ES-I3 (cell line): ENCODE data around the gene PPEF2.
"Not testable (repeated sequence)": the region's sequence is repeated elsewhere in the genome, so short reads cannot be mapped to it uniquely, and the experiment has no call there.

Source experiments
- H3K36me3 ChIP-seq: 2 replicates; pipeline ENCODE4 v1.6.1; 2013; ENCODE audit warnings: mild to moderate bottlenecking, low read length, control low read depth, moderate library complexity; ENCODE audit not compliant: insufficient read depth
- H3K4me1 ChIP-seq: 2 replicates; pipeline ENCODE4 v1.6.1; 2013; ENCODE audit warnings: mild to moderate bottlenecking, control low read depth, low read length; ENCODE audit not compliant: insufficient read depth
- H3K9ac ChIP-seq: 2 replicates; pipeline ENCODE4 v1.6.1; 2013; ENCODE audit warnings: low read depth, mild to moderate bottlenecking, low read length, moderate library complexity
- H3K9me3 ChIP-seq: 2 replicates; pipeline ENCODE4 v1.6.1; 2013; ENCODE audit warnings: mild to moderate bottlenecking, low read length, moderate library complexity; ENCODE audit not compliant: control insufficient read depth, insufficient read depth

The PPEF2 gene

DNA sequence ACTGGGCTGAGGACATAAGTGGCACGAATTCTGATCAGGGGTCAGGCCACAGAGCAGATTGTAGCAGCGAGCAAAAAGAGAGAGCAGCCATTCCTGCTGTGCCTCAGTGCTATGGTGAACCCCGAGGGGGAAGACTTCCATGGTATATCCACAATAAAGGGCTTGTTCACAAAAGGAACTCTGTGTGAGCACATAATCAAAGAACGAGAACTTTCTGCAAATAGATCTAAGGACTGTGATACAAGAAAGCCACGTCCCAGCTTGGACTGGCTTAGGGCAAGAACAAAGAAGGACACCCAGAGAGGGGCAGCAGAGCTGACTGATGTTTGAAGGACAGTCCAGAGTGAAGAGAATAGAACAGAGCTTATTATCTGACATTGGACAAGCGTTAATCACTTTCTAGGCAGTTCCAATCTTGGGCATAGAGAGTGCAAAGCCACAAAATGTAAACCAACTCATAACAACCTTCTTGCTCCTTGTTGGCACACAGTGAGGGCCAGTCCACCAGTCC, 24.0 kb downstream of the PPEF2 start:
- H3K4me1 ChIP-seq: peaks cover 6% of the 10 kb centered on the region; the same call in 1 of the 2 replicates
- H3K9ac ChIP-seq: no peak overlapping the region
- H3K36me3 ChIP-seq: no peaks in the 10 kb centered on the region
- no peaks in the 10 kb centered on the region for H3K9me3 ChIP-seq

DNA sequence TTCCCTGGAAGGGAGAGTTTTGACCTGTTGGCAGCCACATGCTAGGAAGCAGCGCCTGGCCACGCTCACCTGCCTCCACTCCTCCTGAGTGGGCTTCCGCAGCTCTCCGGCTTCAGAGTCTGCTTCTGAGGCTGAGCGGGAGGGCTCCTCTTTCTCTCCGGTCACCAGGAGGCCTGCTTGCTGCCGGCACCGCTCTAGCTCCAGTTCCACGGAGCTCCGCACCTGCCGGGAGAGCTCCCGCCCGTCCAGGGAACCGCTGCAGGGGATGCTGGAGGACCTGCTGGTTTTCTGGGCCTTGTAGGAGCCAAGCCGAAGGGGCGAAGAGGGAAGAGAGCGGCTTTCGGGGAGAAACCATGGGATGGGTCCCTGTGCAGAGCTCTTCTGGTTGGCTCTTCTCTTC, 26.0 kb downstream of the PPEF2 start:
- H3K4me1 ChIP-seq: peaks cover 6% of the 10 kb centered on the region; the same call in 1 of the 2 replicates
- no peak overlapping the region for H3K9ac ChIP-seq
- no peaks in the 10 kb centered on the region for H3K9me3 ChIP-seq
- no peaks in the 10 kb centered on the region for H3K36me3 ChIP-seq

DNA sequence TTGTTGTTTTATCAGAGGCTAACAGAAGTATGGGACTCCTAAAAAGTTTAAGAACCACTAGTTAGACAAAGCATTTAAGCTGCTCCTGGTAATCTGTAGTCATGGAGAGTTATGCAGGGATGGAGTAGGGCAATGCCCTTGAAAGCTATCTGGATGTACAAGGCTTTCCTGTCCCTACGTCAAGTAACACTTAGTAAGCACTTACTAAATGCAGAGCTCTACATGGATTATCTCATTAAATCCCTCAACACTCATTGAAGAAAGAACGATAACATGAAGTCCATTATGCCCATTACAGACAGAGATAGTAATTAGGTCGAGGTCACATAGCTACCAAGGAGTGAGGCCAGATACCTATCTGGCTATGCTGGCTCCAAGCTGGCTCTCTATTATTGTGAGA, 33.2 kb downstream of the PPEF2 start:
- Histone ChIP-seq H3K9me3 (no peaks in the 10 kb centered on the region), H3K4me1 (no peaks in the 10 kb centered on the region), H3K9ac (no peak overlapping the region), H3K36me3 (no peaks in the 10 kb centered on the region)

DNA sequence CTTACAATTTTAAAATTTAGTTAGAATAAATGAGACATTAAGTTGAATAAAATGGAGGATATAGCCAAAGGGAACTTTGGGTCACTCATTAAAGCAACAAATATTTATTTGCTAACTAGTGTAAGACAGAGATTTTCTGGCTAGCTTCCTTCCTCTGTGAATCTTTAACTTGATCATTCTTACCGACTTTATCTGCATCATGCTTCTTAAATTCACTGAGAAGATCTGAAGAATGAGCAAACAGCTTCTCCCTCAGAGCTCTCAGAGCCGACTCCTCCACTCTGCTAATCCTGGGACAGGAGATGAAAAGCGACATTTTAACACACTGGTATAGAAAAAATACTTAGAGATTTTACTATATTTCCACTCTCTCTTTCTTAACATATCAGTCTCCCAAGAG, 35.1 kb downstream of the PPEF2 start:
- H3K4me1 ChIP-seq: no peaks in the 10 kb centered on the region
- H3K9me3 ChIP-seq: no peaks in the 10 kb centered on the region
- H3K36me3 ChIP-seq: no peaks in the 10 kb centered on the region
- H3K9ac ChIP-seq: no peak overlapping the region

DNA sequence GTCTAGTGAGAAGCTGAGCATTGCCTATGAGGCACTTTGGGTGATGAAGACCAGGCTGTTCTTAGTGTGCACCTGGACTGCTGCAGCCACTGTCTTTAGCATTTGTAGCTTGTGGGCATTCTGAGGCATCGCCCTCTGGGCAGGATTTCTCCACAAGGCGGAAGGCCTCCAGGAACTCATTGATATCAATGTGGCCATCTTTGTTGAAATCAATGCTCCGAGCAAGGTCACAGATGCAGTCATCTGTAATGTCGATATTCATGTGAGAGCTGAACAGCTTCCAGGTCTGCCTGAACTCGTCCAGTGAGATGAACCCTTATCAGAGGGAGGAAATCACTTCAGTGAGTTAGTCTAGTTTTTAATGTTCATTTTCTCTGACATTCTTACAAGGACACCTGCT, 41.6 kb downstream of the PPEF2 start:
- Histone ChIP-seq H3K9ac (no peak overlapping the region), H3K9me3 (peaks cover 5% of the 10 kb centered on the region; the same call in 1 of the 2 replicates), H3K36me3 (no peaks in the 10 kb centered on the region), H3K4me1 (no peaks in the 10 kb centered on the region)

DNA sequence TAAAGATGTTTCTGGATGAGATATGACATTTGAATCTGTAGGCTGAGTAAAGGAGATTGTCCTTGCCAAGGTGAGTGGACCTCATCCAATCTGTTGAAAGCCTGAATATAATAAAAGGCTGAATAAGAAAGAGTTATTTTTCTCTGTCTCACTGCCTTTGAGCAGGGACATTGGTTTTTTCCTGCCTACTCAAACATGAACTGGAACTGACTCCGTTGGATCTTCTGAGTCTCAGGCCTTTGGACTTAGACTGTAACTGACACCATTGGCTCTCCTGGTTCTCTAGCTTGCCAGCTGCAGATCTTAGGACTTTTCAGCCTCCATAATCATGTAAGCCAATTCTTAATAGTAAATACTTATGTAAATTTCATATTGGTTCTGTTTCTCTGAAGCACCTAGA, 43.5 kb downstream of the PPEF2 start:
- Histone ChIP-seq H3K9me3 (peaks cover 5% of the 10 kb centered on the region; the same call in 1 of the 2 replicates), H3K9ac (no peak overlapping the region), H3K36me3 (no peaks in the 10 kb centered on the region), H3K4me1 (no peaks in the 10 kb centered on the region)

DNA sequence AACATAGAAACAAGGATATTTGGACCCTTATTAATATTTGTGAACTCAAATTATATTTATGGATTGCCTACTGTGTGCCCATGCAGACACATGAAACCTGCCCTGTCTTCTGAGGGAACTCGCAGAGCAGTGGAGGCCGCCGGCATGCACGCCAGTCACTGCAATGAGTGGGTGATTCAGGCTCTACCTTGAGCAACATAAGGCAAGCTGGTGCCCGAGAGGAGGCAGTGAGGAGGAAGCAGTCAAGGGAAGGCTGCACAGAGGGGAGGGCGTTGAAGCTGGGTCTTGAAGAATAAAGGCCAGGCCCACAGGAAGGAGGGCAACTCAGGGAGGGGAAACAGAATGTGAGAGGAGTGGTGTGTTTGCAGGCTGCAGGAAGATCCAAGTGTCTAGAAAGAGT, 52.8 kb downstream of the PPEF2 start:
- Histone ChIP-seq H3K9ac (no peak overlapping the region), H3K4me1 (peaks cover 20% of the 10 kb centered on the region; the same call in 1 of the 2 replicates), H3K36me3 (no peaks in the 10 kb centered on the region), H3K9me3 (no peaks in the 10 kb centered on the region)

DNA sequence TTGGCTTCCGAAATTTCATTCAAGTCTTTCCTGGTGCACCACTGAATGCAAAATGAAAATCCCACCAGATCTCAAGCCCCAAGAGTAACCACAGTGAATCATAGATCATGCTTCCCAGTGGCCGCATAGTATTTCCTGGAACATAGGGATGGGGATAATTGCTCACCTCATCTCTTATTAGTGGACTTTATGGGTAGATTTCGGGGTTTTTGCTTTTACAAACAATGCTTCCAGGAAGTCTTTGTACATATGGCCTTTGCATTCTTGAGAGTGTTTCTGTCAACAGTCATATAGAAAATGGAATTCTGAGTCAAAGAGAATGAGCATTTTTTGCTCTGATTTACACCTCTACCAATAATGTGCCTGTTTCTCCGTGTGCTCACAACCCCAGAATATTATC, 53.4 kb downstream of the PPEF2 start:
- no peaks in the 10 kb centered on the region for H3K9me3 ChIP-seq
- H3K36me3 ChIP-seq: no peaks in the 10 kb centered on the region
- H3K4me1 ChIP-seq: peaks cover 20% of the 10 kb centered on the region; the same call in 1 of the 2 replicates
- no peak overlapping the region for H3K9ac ChIP-seq

DNA sequence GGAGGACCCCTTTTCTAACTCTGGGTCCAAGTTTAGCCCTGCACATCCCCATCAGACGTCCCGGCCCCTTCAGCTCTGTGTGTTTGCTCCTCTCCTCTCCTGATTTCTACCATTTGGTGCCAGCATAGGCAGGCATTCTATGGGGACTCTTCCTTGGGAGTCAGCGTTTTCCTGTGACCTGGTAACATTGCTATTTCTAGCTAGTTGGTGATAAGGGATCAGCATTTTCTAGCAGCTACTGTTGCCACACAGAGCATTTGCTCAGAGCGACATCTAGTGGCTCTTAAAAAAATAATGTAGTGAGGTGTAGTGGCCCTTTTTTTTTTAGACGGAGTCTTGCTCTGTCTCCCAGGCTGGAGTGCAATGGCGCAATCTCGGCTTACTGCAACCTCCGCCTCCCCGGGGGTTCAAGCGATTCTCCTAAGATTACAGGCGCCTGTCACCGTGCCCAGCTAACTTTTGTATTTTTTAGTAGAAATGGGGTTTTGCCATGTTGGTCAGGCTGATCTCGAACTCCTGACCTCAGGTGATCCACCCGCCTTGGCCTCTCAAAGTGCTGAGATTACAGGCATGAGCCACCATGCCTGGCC, 54.0 kb downstream of the PPEF2 start:
- H3K9ac ChIP-seq, H3K36me3 ChIP-seq, H3K9me3 ChIP-seq: not testable (repeated sequence)
- peaks cover 20% of the 10 kb centered on the region; the same call in 1 of the 2 replicates for H3K4me1 ChIP-seq

DNA sequence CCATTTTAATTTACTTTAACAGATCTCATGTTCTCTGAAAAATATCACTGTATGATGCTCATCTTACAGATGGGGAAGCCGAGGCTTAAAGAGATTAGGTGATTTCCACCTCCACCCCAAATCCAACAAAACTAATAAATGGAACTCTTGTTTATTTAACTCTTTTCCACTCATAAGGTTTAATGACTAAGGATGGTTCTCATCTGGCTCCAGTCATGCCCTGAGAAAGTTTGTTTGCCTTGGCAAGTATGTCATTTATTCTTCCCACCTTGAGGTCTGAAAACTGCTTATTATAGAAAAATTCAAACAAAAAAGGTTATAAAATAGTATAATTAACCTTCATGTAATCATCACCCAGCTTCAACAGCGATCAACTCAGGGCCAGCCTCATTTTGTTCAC, 56.3 kb downstream of the PPEF2 start:
- H3K36me3 ChIP-seq: no peaks in the 10 kb centered on the region
- no peak overlapping the region for H3K9ac ChIP-seq

DNA sequence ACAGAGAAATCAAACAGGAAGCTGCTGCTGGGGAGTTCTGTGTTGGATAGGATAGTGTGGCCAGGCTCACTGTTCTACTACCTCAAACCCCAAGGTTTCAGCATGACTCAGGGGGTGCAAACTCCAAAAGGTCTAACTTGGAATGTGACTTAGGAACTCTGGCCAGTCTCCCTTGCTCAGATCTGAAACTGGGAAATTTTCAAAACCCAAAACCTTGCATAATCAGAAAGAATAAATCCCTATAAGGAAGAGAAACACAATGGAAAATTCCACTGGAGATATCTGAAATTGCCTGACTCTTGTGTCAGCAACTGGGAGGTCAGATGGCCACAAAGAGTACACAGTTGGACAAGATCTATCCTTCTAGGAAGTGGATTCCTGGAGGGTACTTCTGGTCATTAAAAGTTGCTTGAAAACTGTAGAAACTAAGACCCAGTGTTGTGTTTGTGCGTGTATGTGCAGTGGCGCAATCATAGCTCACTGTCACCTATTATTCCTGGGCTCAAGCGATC, 58.0 kb downstream of the PPEF2 start:
- H3K4me1 ChIP-seq: peaks cover 20% of the 10 kb centered on the region
- H3K9ac ChIP-seq: no peak overlapping the region
- no peaks in the 10 kb centered on the region for H3K9me3 ChIP-seq
- H3K36me3 ChIP-seq: no peaks in the 10 kb centered on the region

More for the DNA sequence above, 56.3 kb downstream of the PPEF2 start:
- Histone ChIP-seq H3K4me1 (peaks cover 25% of the 10 kb centered on the region), H3K9me3 (no peaks in the 10 kb centered on the region)

DNA sequence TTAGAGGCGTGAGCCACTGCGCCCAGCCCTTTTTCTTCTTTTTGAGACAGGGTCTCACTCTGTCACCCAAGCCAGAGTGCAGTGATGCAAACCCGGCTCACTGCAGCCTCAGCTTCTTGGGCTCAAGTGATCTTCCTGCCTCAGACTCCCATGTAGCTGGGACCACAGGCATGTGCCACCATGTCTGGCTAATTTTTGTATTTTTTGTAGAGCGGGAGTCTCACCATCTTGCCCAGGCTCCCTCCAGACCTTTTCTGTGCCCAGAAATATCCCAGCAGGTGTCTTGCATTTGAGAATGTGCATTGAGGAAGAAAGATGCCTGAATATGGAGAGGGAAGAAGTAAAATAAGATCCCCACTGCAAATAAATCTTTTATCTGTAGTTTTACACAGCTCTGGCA, 58.7 kb downstream of the PPEF2 start:
- H3K9ac ChIP-seq: no peak overlapping the region
- H3K4me1 ChIP-seq: peaks cover 15% of the 10 kb centered on the region
- no peaks in the 10 kb centered on the region for H3K36me3 ChIP-seq

DNA sequence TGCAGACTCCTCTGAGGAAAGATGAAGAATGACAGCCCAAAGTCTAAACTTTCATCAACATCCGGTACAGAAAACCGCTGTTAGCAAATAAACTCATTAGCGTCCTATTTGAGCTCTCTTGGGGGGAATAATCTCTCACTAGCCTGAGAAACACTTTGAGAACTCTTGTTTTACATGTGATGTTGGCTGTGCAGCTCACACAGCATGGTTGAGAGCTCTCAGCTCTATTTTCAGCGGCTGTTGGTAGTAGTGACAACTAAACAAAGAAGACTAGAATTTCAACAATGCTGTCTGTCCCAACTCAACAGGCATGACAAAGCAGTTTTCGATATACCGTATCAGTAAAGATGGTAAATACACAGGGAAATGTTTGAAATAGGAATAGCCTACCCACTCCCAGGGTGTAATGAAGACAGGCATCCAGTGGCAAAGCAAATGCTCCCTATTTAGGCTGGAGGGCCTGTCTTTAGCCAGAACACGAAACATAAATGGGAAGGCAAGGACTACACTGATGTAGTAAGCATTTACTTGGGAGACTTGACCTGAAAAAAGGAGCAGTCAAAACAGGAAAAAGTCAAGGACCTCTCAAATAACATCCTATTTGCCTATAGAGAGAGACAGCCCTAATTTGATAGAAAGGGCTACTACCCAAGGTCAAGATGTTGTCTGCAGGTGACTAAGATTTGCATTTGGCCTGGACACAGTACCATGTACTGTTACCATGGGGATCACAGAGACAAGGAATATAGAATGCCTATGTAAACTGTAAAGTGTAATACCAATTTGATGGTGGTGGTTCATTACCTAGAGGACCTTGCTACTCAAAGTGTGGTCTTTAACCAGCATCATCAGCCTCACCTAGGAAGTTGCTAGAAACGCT, 60.4 kb downstream of the PPEF2 start:
- Histone ChIP-seq H3K36me3 (no peaks in the 10 kb centered on the region), H3K9me3 (no peaks in the 10 kb centered on the region), H3K4me1 (peaks cover 14% of the 10 kb centered on the region), H3K9ac (no peak overlapping the region)

More for the DNA sequence above, 58.7 kb downstream of the PPEF2 start:
- no peaks in the 10 kb centered on the region for H3K9me3 ChIP-seq

DNA sequence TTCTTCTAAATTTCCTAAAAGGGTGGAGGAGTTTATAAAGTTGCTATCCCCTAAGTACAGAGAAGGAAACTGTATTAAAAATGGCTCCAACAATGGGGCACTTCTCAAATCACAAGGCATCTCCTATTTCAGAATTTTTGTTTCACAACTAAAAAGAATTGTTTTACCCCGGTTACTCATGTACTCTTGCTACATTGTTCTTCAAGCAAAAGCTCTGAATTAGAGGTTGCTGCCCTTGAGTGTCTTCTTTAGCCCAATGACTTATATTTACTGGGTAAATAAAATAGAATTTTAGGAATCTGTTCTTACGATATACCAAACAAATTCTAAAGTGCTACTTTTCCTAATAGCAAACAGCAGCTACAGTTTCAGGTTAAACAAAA, 67.5 kb downstream of the PPEF2 start:
- H3K9me3 ChIP-seq: no peaks in the 10 kb centered on the region
- H3K4me1 ChIP-seq: peaks cover 9% of the 10 kb centered on the region; the same call in 1 of the 2 replicates
- no peaks in the 10 kb centered on the region for H3K36me3 ChIP-seq
- H3K9ac ChIP-seq: no peak overlapping the region
